ENCODE data around the gene CDC20.
"Not testable (repeated sequence)": the region's sequence is repeated elsewhere in the genome, so short reads cannot be mapped to it uniquely, and the experiment has no call there.

Gene CDC20

DNA sequence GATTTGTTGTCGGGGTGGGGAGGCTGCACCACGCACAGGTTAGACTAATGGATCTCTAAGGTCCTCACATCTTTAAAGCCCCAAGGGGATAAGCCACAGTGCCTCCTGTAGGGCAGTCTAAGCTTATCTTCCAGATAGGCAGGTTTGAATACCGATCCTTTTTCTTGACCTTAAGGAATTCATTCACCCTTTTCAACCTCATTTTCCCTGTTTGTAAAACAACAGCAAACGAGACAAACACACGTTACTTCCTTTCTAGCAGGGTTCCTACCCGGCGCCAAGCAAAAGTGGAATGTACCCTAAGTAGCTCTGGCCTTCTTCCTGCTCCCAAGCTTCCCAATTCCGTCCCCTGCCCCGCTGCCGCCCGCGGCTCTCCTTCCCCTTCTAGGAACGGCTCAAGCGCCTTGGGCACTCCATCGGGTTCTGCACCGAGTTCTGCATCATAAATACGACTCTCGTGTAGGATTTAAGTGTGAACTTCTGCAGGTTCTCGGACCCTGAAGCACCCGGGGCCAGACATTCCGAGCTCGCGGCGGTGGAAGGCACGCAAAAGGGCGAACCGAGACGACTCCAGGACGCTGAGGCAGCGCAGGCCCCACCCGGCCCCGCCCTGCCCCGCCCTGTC is 548 bp upstream of the CDC20 start:
- DNase-seq = peak in 1 of 2 donors; percentile 11

DNA sequence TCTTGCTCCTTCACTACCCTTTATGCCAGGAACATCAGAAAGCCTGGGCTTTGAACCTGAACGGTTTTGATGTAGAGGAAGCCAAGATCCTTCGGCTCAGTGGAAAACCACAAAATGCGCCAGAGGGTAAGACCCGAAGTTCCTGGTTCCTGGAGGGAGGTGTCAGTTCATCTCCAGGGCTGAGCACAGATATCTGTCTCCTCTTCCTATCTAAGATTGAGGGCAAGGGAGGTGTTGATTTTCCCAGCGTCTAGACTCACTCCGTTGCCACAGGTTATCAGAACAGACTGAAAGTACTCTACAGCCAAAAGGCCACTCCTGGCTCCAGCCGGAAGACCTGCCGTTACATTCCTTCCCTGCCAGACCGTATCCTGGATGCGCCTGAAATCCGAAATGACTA is 915 bp downstream of the CDC20 start:
- DNase-seq = no peak

DNA sequence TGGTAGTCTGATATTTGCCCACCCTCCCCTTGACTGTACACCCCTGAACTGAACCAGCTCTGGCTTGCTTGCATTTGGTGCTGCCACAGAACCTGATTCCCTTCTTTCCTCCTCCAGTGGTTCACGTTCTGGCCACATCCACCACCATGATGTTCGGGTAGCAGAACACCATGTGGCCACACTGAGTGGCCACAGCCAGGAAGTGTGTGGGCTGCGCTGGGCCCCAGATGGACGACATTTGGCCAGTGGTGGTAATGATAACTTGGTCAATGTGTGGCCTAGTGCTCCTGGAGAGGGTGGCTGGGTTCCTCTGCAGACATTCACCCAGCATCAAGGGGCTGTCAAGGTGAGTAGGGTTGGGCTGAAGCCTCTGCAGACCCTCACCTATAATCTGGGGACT is 1.8 kb downstream of the CDC20 start:
- no peak for DNase-seq

DNA sequence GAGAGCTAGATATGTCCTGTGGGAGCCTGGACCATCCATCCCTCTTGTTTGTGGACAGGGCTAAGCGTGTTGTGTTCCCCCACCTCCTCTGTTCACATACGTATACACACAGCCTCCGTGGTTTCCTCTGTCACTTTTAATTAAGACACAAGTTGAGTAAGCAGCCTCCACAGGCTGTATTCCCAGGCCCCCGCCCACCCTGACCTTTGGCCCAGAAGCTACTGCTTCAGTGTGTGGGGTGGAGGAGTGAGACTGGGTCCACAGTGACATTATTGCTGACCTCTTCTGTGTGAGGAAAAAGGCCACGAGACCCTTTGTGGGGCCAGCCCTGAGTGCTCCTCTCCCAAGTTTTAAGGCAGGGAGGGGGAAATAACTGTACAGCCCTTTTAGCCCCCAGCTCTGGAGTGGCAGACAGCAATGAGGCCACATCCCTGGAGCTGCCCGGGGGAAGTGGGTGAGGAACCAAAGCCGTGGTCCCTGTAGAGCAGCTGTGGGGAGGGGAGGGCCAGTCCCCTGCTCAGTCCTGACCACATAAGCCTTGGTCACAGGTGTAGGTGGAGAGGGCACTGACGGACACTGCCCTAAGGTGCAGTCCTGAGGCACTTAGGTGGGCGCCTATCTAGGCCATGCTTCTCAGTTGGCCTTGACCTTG is 4.6 kb downstream of the CDC20 start:
- DNase-seq = no peak

DNA sequence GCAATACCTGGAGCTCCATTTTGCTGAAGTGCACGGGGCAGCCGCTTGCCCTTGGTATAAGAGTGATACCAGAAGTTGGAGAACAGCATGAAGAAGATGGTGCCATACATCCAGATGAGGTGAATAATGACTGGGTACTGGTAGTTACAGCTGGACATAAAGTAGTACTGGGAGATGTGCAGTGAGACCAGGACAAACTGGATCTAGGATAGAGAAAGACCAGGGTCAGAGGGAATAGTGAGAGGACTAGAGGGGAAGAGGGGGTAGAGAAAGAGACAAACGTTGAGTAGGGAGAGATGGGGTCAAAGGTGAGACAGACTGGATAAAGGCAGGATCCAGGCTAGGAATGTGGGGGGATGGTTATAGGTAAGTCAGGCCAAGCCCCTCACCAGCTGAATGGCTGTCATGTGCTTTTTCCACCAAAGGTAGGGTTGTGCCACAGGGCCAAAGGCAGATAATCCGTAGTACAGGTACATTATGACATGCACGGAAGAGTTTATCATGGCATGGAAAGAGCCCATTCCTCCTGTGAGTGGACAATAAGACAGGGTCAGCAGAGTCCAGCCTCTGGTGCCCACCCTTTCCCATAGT is 5.2 kb downstream of the CDC20 start:
- DNase-seq = no peak

DNA sequence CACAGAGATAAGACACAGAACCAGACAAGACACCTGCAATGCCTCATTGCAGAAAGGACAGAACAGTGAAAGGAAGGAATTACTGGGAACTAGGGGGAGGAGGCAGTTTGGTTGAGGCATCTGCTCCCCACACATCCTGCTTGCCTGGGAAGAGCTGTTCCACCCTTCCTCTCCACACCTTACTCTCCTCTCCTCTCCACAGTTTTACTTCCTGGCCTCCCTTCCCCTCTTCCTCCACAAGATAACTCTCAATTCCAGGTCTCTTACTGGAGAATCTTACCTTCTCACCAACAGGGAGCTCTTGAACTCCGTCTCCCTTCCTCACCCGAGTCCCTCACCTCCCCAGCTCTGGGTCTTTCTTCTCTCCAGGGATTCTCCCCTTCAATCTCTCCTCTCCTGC is 6.9 kb downstream of the CDC20 start:
- DNase-seq = no peak

DNA sequence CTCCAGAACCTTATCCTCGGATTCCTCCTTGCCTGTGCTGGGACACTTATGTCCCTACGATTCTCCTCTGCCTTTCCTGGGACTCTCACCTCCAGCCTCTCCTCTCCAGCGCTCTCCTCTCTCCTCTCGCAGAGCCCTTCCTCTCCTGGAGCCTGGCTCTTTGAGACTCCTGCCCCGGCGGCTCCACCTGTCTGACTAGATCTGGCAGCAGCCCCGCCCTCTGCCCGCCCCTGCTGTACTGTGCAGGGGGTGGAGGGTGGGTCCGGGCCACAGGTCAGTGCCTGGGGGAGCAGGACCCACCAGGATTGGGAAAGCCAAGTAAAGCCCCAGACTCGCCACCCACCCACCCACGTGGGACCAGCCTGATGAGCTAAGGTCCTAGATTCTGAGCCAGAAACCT is 7.4 kb downstream of the CDC20 start:
- DNase-seq = peak in 1 of 2 donors; percentile 20

DNA sequence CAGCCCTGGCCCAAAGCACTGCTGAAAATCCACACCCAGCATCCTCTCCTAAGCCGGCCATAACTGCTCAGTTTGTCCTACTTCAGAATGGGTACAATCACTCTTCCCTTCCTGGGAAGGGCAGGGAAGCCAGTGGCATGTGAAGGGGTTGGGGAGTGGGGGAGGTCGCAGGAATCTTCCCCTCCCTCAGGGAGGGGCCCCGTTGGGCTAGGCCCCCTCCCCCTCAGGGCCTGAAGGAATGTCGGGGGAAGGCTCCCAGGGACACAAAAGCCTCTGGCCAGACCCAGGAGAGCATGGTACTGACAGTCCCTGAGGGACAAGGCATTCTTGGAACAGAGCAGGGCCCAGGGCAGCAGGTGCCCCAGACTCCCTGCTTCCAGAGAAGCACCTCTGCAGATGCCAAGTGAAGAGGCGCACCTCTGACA is 7.8 kb downstream of the CDC20 start:
- DNase-seq = no peak

DNA sequence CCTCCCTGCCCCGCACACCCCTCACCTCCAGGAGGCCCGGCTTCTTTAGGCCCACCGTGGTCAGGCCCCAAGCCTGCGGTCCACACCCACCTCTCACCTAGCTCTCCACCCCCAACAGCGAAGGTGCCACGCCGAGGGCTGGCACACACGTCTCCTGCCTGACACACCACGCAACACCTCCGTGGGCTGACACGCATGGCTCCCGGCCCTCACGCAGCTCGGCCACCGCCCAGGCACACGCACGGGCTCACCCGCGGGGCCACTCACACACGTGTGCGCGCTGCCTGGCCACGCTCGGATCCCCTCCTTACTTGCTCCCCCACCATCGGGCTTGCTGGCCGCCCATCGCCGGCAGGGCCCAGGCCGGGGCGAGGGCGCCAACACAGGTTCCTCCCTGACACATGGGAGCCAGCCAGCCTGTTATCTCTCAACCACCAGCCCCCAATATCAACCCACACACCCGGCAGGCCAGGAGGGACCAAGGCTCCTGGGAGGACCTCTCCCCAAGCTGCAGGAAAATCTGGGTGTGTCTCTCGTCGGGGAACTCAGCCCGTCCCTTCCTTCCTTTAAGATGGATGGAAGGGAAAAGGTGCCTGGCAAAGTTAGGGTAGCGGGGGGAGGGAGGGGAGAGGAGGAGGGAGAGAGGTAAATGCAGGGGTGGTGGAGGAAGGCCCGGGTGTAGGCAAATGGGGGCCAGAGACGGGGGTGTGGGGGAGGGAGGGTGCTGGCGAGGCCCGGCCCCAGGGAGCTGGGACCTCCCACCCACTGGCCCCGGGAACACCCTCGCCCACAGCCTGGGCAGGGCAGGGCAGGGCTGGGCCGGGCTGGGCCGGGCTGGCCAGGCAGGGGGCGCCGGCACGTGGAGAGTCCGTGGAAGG is 8.5 kb downstream of the CDC20 start:
- peak; percentile 37 to 54 for DNase-seq

DNA sequence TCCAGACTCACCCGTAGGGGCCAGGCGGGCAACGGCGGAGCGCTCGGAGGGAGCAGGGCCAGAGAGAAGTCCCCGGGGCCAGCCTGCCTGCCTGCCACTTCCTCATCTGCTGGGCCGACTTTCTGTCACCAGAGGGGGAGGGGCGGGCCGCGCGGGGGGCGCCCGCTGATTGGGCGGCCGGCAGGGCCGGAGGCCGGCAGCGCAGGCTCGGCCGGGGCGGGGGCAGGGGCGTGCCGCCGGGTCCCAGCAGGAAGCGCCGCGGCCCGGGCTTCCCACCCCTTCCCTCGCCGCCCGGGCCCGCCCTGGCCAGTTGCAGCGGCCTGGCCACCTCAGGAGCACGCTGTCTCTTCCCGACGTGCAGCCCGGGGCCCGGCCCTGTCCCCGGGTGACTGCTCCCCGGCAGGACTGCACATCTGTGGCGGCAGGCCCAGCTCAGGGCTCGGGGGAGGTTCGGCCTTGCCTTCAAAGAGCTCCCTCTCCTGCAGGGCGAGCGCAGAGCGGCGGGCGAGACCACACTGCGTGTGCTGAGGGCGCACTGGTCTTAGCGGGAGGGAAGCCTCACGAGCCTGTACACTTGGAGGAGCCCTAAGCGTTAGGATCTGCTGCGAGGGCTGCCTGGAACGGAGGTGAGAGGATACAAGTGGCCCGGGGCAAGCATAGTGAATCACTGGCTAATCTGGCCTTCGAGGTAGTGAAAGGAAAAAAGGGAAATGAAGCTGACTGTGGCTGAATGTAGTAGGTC is 9.3 kb downstream of the CDC20 start, which contains the start of gene ELOVL1:
Gene ELOVL1 (minus strand): TSS at position 108 of the 742 bp plus-strand sequence. CDS start 2,402 bp downstream, outside the sequence.
- DNase-seq = peak; percentile 78 to 81

DNA sequence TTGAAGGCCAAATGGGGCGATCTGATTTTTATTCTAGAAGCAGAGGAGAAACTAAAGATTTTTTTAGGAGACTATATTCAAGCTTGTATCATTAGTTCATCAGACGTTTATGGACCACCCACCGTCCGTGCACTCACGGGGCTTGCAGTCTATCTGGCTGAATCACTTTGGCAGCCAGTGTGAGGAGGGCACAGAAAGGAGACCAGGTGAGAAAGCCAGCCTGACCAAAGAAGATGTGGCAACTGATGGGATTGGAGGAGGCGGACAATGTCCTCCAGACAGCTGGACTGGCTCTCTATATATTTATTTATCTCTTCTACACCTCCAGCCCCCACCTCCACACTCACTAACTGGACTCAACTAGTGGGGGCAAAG is 9.9 kb downstream of the CDC20 start:
- no peak for DNase-seq

DNA sequence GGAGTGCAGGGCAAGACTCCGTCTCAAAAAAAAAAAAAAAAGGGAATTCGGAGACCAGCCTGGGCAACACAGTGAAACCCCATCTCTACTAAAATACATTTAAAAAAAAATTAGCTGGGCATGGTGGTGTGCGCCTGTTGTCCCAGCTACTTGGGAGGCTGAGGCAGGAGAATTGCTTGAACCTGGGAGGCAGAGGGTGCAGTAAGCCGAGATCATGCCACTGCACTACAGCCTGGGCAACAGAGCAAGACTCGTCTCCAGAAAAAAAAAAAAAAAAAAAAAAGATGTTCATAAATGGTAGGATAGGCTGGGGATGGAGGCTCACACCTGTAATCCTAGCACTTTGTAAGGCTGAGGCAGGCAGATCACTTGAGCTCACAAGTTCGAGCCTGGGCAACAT is 11.0 kb downstream of the CDC20 start:
- not testable (repeated sequence) for DNase-seq

DNA sequence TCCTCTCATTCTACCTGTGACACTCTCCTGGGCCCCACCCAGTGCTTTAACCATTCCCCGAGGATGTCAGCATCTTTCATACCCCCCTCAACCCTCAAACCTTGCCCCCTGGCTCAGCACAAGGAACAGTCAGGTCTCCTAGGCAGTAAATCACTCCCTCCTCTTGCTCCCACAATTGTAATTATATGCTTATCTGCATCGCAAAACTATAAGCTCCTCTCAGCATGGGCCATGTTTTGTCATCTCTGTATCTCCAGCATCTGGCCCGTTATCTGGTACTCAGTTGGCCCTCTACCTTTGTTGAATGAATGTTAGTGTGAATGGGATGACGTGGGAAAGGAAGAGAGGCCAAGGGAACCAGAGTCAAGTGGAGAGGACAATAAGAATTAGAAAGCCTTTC is 11.8 kb downstream of the CDC20 start:
- no peak for DNase-seq

DNA sequence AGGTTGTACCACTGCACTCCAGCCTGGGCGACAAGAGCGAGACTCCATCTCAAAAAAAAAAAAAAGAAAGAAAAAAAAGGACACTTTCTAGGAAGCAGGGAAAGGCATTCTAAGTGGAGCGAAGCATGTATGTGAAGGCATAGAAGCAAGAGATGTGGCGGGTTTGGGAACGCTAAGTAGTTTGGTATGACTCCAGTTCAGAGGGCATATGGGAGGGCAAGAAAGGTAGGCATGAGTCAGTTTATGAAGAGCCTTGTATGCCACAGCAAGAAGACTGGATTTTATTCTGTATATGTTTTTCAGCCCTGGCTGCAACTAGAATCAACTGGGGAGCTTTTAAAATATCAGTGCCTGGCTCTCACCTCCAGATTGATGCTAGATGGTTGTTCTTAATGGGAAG is 13.4 kb downstream of the CDC20 start:
- DNase-seq = no peak

DNA sequence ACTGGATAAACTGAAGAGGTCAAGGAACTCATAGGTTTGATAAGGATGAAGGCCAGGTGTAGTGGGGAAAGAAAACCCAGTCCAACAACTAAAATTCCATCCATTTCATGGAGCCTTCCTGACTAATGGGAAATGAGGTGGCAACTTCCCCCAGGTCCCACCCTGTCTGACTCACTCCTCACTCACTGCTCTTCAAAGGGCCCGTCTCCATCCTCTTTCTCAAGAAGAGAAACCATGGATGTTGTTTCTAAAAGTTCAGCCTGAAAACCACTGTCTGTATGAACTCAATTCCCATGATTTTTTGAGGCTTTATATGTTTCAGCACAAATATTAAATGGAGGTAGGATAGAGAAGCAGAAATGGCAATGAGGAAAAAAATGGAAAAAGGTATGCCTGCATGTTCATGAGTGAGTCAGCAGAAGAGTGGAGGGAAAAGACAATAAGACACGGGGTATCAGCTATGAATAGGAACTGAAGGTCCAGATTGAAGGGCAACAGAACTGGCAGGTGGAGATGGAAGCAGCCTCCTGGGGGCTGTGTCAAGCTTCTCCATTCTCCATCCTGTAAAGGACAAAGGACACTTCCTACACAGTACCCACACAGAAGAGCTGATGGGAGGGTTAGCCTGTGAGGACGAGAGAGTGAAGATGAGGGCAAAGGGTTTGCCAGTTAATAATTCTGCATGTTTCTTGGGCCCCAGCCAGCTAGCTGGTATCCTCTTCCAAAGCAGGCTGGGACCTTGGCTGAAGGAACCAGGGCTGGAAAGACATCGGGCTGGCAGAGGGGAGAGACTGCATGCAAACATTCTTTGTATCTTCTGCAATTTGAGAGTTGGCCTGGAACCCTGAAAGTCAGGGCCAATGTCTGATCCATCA is 14.5 kb downstream of the CDC20 start:
- no peak for DNase-seq

DNA sequence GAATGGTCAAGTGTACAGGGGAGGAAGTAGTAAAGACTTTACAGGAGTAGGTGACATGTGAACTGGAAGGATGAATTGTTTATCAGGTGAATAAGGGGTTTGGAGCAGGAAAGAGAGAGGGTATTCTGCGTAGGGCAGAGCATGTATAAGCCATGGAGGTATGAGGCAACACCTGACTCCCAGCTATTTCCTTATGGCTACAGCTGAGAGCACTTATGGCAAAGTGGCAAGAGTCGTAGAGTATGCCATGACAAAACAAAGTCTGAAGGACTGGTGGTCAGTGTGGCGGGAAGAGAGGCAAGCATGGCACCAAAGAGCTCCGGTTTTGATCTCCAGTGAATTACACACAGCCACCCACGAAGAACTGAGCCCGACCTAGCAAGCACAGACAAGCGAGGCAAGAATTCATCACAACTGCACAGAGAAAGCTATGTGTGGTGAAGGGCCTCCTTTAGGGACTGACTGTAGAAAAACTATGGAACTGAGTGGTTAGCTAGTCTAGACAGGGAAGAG is 18.0 kb downstream of the CDC20 start:
- DNase-seq = no peak

DNA sequence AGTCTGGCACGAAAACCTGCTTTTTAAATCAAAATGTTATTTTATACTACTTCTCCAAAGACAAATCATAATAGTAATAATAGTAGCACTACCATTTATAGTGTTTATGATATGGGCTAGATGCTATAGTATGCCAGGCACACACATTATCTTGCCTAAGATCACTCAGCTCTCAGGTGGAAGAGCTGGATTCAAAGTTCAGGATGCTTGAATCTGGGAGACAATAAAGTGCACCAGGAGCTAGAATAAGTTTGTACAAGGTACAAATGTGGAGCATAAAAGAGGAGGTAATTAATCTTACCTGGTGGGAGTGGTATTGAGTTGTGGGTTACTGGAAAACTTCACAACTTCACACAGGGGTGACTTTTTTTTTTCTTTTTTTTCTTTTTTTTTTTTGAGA is 19.1 kb downstream of the CDC20 start:
- DNase-seq = no peak

DNA sequence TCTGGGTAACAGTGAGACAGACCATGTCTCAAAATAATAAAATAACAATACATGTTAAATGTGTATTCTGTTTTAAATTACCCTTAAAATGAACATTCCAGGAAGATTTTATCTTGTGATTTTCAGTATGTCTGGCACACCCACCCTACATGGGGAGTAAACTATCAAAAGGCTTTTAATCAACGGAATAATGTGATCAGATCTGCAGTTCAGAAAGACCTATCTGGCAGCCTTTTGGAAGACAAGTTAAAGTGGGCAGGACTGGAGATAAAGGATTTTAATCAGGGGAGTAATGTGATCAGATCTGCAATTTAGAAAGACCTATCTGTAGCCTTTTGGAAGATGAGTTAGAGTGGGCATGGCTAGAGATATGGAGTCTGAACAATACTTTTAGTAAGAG is 20.7 kb downstream of the CDC20 start:
- no peak for DNase-seq

DNA sequence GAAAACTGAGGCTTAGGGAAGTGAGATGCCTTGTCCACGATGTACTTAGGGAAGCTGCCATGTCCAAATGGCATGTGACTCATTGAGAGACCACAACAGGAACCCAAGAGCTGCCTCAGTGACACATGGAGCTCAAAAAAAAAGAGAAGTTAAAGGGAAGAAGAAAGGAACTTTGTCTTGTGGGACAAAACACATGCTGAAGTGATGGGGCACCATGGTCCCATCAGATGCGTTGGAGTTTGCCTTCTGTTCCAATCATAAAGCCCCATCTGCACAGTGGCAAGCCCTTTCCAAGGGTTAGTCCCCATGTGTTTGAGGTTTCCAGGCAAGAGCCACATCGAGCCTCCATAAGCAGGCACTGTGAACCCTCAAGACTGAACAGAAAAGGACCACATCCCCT is 22.8 kb downstream of the CDC20 start:
- no peak for DNase-seq

DNA sequence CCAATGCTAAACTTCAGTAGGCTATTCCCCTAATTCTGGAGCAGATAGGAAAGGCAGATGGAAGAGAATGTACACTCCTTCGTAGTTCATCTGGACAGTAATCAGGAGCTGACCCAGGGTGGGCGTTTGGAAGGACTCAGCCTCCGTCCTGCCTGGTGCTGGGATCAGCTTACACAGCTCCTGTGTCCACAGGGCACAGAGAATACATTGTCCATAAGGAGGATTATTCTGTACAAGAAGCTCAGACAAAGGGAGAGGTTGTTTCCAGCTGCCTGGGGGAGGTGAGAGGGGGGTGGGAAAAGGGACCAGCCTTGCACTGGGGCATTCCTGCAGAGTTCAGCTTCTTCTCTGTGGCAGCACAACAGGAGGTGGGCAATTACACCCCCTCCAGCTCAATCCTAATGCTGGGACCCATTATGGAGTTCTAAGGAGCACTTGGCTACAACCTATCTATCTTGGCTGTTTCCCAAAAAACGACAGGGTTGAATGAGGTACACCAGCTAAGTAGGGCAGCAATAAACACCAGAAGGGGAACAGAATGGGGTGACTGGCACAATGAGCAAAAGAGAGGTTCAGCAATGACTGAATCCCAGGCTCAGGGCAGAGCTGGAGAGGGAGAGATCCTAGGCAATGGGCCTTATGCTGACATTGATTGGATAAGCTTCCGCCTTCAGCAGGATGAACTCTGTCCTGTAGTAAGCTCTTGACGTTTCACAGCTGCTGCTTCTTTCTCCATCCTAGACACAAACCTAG is 23.4 kb downstream of the CDC20 start:
- no peak for DNase-seq

DNA sequence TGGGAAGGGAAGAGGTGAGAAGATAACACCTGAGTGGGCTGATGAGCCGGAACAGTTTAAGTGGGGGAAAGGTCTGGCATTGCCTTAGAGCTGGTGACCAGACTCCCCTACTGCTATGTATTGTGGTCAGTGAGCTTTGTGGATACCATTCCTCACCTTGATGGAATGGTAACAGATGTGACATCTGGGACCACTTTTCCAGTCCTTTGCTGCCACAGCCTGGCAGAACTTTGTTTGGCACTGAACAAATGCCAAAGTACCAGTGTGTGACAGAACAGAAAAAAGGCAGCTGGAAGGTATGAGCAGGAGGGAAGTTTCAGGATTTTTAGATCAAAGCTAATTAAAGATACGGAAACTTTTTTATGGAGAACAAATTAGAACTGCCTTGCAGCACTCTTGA is 24.7 kb downstream of the CDC20 start:
- no peak for DNase-seq
